NCI-H460 (cell line): ENCODE results near the gene ADAMTSL2. TPM values are rescaled to one million over a fixed set of nuclear protein-coding genes. Genes with fewer than 3 reads are reported as not detected.

ENCODE experiments used
- DNase-seq: peaks from one replicate; pipeline ENCODE4 v3.0.0-alpha.2; 2016; ENCODE audit warnings: low read depth; ENCODE audit errors: extremely low read depth
- total RNA-seq: library from RNA; depleted of rRNA; stranded (reverse); fragments of >200 nt; shearing (Covaris generic); gene quantifications from 2 replicates; pipeline ENCODE4 v1.2.3, GENCODE V29; 2014

Gene ADAMTSL2
- total RNA-seq, 1 experiment from 2014 or later, result not detected

DNA sequence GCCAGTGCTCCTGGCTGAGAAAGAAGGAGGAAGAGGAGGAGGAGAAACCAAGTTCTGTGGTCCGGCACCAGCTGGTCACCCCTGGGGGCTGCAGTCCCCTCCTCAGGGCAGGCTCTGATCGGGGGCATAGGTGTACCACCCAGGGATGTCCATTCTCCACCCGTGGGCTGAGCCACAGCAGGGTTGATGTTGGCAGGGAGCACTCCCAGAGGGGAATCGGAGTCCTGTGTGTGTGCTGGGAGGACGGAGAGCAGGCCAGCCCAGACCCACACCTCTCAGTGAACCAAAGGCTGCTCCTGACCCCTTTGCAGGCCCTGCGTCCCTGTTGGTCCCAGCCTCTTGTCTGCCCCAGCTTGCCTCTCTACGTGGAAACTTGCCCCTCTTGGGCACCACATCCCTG, 4.6 kb upstream of the ADAMTSL2 start:
- no peak for DNase-seq

- no peak for DNase-seq
Observed at GRCh38 chr9:133531293-133531692, 3.2 kb upstream of the ADAMTSL2 start.

DNA sequence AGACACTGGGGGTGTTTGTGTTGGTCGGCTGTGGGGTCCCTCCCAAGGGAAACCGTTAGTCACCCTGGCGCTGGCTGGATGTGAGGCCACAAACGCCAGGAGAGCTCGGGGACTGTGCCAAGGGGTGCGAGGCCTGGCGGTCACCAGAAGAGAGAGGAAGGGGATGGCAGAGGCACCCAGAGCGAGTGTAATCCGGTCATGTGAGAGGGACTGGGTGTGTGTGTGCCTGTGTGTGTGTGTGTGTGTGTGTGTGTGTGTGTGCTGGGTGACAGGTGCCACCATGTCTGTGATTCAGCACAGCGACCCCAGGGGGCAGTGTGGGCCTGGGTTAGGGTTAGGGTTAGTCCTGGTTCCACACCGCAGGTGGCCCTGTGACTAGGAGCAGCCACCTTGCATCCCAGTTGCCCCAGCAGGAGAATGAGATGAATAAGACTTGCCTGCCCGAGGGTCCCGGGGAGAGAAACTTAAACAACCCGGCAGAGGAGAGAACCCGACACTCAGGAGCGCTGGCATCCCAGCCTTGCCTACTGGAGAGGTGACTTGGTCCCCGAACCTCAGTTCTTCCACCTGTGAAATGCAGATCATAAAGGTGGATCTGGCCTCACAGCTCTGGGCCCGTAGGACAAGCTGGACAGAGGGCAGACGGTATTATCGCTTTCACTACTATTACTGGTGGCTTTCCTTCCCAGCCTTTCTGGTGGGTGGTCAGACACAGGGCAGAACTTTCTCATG, 1.4 kb upstream of the ADAMTSL2 start:
- DNase-seq, result peak; percentile 33

GRCh38 chr9:133533857-133534256, 647 bp upstream of the ADAMTSL2 start:
- no peak for DNase-seq

DNA sequence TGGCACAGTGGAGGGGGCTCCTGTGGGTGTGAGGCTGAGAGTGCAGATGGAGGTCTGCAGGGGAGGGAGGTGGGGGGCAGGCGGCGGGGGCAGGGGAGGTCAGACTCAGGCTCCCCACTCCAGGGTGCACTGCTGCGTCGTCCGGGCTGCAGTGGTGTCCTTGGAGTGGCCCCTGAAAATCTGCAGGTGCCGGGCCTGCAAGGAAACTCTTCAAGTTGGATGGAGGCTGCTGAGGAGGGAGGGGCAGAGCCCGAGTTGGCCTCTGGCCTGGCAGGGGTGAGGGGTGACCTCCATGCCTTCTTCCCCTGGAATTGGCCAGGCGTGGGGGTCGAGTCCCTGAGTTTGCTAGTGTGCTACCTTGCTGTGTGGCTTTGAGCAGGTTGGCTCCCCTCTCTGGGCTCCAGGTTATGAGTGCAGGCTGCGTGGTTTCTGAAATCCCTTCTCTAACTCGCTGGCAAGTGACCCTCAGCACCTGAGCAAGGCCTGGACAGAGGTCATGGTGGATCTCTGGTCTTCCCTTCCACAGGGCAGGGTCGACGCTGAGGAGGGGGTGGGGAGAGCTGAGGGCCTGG, 888 bp downstream of the ADAMTSL2 start:
- DNase-seq, result no peak

DNA sequence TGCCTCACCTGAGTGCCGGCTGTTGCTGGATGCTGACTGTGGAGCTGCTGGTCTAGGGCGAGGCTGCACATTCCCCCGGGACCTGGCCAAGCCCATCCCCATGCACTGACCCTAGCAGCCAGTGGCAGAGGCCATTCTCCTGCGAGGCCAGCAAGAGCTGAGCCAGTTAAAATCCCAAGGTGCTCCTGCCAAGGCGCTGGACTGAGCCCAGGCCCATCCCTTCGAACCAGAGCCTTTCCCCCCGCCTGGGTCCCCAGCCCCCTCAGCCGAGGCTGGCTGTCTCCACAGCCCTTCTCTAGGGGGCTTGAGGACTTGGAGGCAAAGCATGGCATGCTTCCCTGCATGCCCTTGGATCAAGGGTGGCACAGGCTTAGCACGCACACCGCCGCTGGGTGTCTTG, 1.6 kb downstream of the ADAMTSL2 start:
- no peak for DNase-seq

GRCh38 chr9:133536536-133536935, 2.0 kb downstream of the ADAMTSL2 start:
- DNase-seq, result no peak

- DNase-seq, result no peak
Observed at GRCh38 chr9:133537257-133537656, 2.8 kb downstream of the ADAMTSL2 start.

- no peak for DNase-seq
Observed at GRCh38 chr9:133538176-133538575, 3.7 kb downstream of the ADAMTSL2 start.

GRCh38 chr9:133538851-133539833, 4.6 kb downstream of the ADAMTSL2 start:
- DNase-seq, result no peak

DNA sequence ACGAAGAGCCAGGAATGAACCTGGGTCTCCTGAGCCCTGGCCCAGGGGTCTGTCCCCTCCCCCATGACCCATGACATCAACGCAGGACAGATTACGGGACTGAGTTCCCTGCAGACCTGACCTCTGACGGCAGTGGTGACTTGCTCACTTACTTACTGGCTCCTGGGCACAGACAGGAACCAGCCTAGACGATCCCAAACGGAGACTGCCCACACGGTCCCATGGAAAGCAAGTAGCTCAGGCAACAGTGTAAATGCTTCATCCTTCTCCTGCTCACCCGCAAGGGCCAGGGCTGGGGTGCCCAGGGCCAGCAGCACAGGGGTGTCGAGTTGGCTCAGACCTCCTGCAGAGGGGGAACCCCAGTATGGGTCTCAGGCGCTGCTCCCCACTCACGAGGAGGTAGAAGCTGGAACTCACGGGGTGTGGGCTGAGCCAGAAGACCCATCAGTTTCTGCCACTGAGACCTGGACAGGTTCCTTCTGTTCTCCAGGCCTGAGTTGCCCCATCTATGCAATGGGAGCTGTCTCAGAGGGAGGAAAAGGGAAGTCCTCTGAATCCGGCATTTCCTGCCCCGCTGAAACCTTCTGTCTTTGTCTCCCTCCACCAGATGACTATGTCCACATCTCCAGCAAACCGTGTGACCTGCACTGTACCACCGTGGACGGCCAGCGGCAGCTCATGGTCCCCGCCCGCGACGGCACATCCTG, 5.6 kb downstream of the ADAMTSL2 start:
- no peak for DNase-seq

GRCh38 chr9:133540698-133541025, 6.2 kb downstream of the ADAMTSL2 start:
- no peak for DNase-seq

- no peak for DNase-seq
Observed at GRCh38 chr9:133542002-133542401, 7.5 kb downstream of the ADAMTSL2 start.

GRCh38 chr9:133543772-133544467, 9.4 kb downstream of the ADAMTSL2 start:
- DNase-seq, result no peak

DNA sequence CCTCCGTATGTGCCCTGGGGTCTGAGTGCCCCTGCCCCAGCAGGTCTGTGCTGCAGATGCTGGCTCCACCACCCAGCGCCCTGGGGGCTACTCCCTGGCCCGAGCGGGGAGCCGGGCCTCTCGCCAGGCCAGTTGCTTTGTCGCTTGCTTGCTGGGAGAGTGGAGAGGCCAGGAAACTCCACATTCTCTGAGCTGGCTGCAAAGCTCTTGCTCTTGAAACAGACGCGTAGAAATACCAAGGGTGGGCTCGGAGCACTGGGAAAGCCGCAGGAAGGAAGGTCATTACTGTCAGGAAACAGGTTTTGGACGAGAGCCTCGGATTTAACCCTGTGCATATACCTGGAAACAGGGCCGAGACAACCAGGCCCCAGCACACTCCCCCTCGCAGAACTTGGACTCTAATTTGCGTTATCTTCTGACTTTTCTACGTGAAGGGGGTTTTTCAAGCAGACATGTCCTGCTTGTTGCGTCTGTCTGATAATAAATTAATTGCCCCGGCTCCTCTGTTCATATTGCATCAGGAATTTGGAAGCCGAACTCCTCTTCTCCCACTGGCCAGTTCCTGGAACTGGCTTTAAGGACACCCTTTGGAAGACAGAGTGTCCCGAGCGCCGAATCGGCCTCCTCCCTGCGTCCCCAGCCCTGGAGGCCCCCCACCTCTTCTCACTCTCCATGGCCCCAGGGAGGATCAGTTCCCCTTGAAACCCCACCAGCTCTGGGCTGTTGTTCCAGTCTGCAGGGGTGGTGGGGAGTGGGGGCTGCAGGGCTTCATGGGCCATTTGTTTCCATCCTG, 11.2 kb downstream of the ADAMTSL2 start:
- no peak for DNase-seq

GRCh38 chr9:133546287-133546680, 11.8 kb downstream of the ADAMTSL2 start:
- no peak for DNase-seq

- DNase-seq, result no peak
Observed at GRCh38 chr9:133547116-133547515, 12.6 kb downstream of the ADAMTSL2 start.

DNA sequence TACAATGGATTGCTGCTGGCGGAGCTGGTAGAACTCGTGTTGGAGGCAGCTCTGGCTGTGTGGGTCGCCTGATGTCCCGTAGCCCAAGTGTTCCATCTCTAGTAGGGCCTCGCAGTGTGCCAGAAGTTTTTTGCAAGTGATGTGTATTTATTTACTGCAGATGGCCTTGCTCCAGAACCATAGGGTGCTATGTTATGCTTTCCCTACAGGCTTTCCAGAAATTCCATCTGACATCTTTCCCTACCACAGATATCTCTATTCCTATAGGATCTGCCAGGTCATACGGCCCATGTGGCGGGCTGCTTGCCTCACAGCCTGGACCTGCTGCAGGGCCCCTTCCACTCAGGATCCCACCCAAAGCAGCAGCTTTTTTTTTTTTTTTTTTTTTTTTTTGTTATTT, 16.9 kb downstream of the ADAMTSL2 start:
- no peak for DNase-seq

DNA sequence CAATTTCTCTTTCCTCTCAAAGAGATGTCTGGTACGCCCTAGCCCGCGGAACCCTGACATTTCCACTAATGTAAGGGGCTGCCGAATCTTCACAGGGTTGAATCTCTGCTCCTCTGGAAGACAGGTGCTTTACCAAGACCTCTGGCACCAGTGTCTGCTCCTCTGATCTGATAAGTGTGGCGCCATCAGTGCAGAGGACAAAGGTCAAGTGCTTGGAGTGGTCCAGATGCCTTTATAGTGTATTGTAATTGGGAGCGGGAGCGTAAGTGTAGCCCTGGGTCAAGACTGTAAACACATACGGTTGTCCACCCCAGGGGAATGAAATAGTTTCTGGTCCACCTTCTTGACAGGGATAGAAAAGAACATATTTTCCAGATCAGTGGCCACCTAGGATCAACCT, 17.7 kb downstream of the ADAMTSL2 start:
- no peak for DNase-seq

GRCh38 chr9:133553123-133553522, 18.6 kb downstream of the ADAMTSL2 start:
- DNase-seq, result no peak
